Erythroblast (primary cell): ENCODE measurements around the gene TSC1.

Source experiments
- GATA1 ChIP-seq: IDR thresholded peaks from 2 replicates; pipeline ENCODE4 v1.6.1; 2011; ENCODE audit warnings: low read depth, mild to moderate bottlenecking, control low read depth, low read length, moderate library complexity
- POLR2A ChIP-seq: IDR thresholded peaks from 2 replicates; pipeline ENCODE4 v1.6.1; 2011; ENCODE audit warnings: mild to moderate bottlenecking, low read length

DNA sequence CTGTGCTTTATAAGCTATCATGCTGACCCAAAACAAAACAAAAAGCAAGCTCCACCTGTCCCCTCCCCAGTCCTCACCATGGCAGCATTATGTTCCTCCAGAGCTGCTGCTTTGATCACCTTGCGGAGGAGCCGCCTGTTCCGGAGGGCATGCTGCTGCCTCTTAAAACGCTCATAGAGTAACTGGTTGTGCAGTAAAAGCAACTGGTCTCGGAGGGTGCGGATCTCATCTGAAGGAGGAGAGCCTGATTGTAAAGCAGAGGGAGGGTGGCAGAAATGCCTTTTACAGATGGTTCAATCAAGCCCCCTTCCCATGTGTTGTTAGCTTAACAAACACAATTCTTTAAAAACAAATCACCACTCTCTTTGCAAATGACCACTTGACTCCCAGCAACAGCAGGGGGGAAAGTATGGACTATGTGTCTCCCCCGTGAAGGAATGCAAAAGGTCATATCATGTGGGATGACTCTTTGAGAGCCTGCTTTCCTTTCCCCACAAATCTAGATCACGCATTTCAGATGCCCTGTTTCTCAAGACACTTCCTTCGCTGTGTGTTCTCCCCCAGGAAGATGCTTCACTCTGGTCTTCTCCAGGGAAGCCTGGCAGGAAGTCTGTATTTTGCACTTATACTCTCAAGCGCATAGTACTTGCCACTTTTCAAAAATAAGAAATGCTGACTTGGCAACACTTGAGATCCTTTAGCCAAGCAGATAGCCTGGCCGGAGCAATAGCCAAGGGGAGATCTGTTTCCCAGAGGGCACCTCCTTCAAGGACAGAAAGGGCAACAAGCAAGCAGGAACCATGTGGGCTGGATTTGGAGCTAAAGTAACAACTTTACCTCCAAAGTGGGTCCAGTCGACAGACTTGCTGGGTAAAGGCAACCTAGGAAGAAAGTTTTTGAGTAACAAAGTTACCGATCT lies 40.6 kb downstream of the TSC1 start:
- TF ChIP-seq POLR2A (no peak), GATA1 (no peak)
